BJ (cell line): Measurements from ENCODE around the gene POLD3. TPM values are rescaled to one million over a fixed set of nuclear protein-coding genes. Genes with fewer than 3 reads are reported as not detected.
A peak's percentile ranks its signal among the peaks of the same experiment; 100 is the strongest.

Source experiments
- CTCF ChIA-PET: fragments of 350-600 bp; formaldehyde crosslinking; extraction: SDS; loops from one replicate; lab custom pipeline; 2021; ENCODE audit warnings: antibody characterized with exemption, inconsistent platforms; lab: Yijun Ruan, JAX
- POLR2A ChIA-PET: fragments of 300-600 bp; sonication (Branson Sonifier 250); formaldehyde crosslinking; extraction: SDS; loops from one replicate; lab custom pipeline; 2021; ENCODE audit warnings: antibody characterized with exemption; lab: Charles Lee
- DNase-seq: peaks from one replicate; pipeline ENCODE4 v3.0.0-alpha.2; 2011; ENCODE audit warnings: low read depth
- H3K27me3 ChIP-seq: 2 replicates; pipeline ENCODE4 v1.6.0; 2011; ENCODE audit warnings: low read length; ENCODE audit not compliant: control insufficient read depth, insufficient read depth
- H3K36me3 ChIP-seq: 2 replicates; pipeline ENCODE4 v1.5.1; 2011; ENCODE audit warnings: low read length; ENCODE audit not compliant: control insufficient read depth, insufficient read depth
- H3K4me3 ChIP-seq: 2 replicates; pipeline ENCODE4 v1.5.1; 2011; ENCODE audit warnings: low read depth, mild to moderate bottlenecking, control low read depth, low read length
- polyA minus RNA-seq: library from RNA; depleted of rRNA, polyadenylated mRNA; stranded (reverse); fragments of >200 nt; gene quantifications from 2 replicates; pipeline ENCODE4 v1.2.3, GENCODE V29; 2011; rRNA and poly(A)+ RNA removed
- polyA plus RNA-seq: library from polyadenylated mRNA; depleted of rRNA; stranded (reverse); fragments of >200 nt; gene quantifications from 2 replicates; pipeline ENCODE4 v1.2.3, GENCODE V29; 2011; rRNA removed
- TF ChIP-seq, protein P1 (sequence below): IDR thresholded peaks from 2 replicates; pipeline ENCODE4 v1.5.1; 2011; ENCODE audit warnings: low read depth, mild to moderate bottlenecking, control low read depth, inconsistent platforms, low read length, moderate library complexity; ENCODE audit not compliant: insufficient read depth

Gene POLD3, protein sequence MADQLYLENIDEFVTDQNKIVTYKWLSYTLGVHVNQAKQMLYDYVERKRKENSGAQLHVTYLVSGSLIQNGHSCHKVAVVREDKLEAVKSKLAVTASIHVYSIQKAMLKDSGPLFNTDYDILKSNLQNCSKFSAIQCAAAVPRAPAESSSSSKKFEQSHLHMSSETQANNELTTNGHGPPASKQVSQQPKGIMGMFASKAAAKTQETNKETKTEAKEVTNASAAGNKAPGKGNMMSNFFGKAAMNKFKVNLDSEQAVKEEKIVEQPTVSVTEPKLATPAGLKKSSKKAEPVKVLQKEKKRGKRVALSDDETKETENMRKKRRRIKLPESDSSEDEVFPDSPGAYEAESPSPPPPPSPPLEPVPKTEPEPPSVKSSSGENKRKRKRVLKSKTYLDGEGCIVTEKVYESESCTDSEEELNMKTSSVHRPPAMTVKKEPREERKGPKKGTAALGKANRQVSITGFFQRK
- polyA plus RNA-seq (11.4 and 12.6 TPM in 2 replicates), polyA minus RNA-seq (10.8 and 11.6 TPM in 2 replicates)

GRCh38 chr11:74592441-74593362 lies at the start of gene POLD3:
Gene POLD3 (plus strand): TSS chr11:74592582. CDS start chr11:74592659, 77 bp downstream.
- ChIA-PET POLR2A (interaction anchor here (0.6 kb wide), 1 partner anchor 231 kb away, joined by 5 read pairs; no protein-coding TSS in a partner anchor), CTCF (interaction anchor here (1.1 to 2.2 kb wide), 4 partner anchors 21 to 147 kb away, joined by 4 to 6 read pairs (median 5); no protein-coding TSS in a partner anchor)
- no peaks in the 10 kb centered on the region for H3K27me3 ChIP-seq
- 0 out of 2 replicates have a peak, but pooled peaks cover 2% of the 10 kb centered on the region for H3K36me3 ChIP-seq
- TF ChIP-seq, protein P1, sequence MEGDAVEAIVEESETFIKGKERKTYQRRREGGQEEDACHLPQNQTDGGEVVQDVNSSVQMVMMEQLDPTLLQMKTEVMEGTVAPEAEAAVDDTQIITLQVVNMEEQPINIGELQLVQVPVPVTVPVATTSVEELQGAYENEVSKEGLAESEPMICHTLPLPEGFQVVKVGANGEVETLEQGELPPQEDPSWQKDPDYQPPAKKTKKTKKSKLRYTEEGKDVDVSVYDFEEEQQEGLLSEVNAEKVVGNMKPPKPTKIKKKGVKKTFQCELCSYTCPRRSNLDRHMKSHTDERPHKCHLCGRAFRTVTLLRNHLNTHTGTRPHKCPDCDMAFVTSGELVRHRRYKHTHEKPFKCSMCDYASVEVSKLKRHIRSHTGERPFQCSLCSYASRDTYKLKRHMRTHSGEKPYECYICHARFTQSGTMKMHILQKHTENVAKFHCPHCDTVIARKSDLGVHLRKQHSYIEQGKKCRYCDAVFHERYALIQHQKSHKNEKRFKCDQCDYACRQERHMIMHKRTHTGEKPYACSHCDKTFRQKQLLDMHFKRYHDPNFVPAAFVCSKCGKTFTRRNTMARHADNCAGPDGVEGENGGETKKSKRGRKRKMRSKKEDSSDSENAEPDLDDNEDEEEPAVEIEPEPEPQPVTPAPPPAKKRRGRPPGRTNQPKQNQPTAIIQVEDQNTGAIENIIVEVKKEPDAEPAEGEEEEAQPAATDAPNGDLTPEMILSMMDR = no peak
- peak within 1 kb of the TSS; percentile 88 for H3K4me3 ChIP-seq
- DNase-seq = peak; percentile 47

GRCh38 chr11:74543991-74544390 lies 48.4 kb upstream of the POLD3 start:
- H3K27me3 ChIP-seq = peaks cover 7% of the 10 kb centered on the region; the same call in 1 of the 2 replicates
- no peaks in the 10 kb centered on the region for H3K36me3 ChIP-seq
- TF ChIP-seq, protein P1 = no peak
- no peak overlapping the region for H3K4me3 ChIP-seq
- ChIA-PET POLR2A (no interaction called here), CTCF (no interaction called here)
- DNase-seq = no peak

GRCh38 chr11:74546752-74547151 lies 45.6 kb upstream of the POLD3 start:
- no peaks in the 10 kb centered on the region for H3K36me3 ChIP-seq

GRCh38 chr11:74550991-74551753 lies 41.2 kb upstream of the POLD3 start:
- CTCF ChIA-PET = no interaction called here

More at GRCh38 chr11:74546752-74547151, 45.6 kb upstream of the POLD3 start:
- Histone ChIP-seq H3K4me3 (no peak overlapping the region), H3K27me3 (peaks cover 10% of the 10 kb centered on the region)
- ChIA-PET POLR2A (no interaction called here), CTCF (interaction anchor here (0.5 to 1.9 kb wide), 2 partner anchors 18 to 259 kb away, joined by 3 to 4 read pairs; no protein-coding TSS in a partner anchor)
- TF ChIP-seq, protein P1 = no peak
- no peak for DNase-seq

More at GRCh38 chr11:74550991-74551753, 41.2 kb upstream of the POLD3 start:
- Histone ChIP-seq H3K27me3 (peaks cover 8% of the 10 kb centered on the region), H3K36me3 (no peaks in the 10 kb centered on the region), H3K4me3 (no peak overlapping the region)
- POLR2A ChIA-PET = no interaction called here
- DNase-seq = no peak
- TF ChIP-seq, protein P1 = no peak
